HG03039 (cell line): ENCODE results near the gene TTC1.

Source experiments
- ATAC-seq: cut with Tn5 transposase; IDR thresholded peaks from one replicate; pipeline ENCODE4 v1.9.1; 2021; ENCODE audit warnings: mild to moderate bottlenecking, moderate library complexity; ENCODE audit not compliant: unreplicated experiment

Gene TTC1

DNA sequence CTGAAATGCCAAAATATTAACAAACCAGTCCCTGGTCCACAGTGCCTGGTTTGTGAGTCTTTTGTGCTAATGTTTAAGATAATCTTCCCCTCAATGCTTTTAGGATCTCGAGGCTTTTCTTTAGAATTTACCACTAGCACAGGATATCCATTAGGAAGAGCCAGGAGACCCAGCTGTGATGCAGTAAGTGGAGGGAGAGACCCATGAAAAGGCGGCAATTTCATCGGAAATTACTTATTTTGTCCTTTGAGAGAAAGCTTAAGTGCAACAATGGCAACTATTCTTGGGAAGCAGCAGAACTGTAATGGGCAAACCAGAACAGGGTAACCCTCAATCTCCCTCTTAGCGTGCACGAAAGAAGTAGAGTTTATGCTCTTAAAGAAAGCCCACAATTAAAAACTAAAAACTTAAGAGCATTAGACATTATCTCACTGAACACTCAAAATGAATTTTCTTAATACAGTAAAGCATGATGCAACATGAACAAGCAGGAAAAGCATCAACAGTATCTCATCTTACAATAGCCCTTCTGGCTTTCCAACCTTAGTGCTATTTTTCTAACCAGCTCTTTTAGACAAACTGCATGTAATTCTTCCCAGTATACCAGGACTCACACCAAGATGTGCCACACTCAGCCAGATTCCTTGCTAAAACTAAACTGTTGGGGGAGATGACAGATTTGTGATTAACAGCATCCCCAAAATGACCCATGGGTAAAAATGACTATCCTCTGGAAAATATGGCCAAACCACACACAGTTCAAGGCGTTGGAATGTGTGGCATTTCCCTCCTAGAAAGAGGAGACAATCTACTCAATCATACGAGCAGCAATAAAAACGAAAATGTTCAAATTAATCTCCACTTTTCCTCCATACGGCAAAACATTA is 73.9 kb downstream of the TTC1 start:
- no peak for ATAC-seq

DNA sequence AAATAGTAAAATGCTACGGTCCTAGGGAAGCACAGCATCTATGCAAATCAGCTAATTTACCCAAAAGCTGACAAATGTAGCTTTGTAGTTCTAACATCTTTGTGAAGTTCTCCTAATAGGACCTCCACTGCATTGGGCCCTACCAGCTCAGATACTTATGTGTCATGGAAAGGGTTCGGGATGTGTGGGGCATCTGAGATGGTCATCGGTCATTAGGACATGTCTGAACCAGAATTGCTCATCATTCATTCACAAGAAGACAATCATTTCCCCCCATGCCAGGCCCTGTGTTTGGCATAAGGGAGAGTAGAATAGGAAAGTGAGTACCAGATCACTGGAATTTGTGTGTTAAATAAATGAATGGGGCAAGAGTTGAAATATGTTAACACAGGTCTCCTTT is 74.6 kb downstream of the TTC1 start:
- ATAC-seq: no peak

DNA sequence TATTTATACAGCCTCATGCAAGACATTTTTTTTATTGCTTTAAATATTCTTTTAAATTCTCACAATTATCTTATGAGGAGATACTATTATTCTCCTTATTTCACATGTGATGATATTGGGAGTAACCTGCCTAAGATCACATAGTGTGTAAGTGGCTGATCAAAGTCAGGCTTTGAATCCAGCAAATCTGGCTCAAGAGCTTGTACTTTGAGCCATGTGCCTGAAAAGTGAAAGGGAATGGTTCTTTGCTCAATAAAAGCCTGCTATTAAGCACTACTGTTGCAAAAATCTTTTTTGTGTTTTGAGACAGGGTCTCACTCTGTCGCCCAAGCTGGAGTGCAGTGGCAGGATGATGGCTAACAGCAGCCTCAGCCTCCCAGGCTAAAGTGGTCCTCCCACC is 75.2 kb downstream of the TTC1 start:
- ATAC-seq: no peak

DNA sequence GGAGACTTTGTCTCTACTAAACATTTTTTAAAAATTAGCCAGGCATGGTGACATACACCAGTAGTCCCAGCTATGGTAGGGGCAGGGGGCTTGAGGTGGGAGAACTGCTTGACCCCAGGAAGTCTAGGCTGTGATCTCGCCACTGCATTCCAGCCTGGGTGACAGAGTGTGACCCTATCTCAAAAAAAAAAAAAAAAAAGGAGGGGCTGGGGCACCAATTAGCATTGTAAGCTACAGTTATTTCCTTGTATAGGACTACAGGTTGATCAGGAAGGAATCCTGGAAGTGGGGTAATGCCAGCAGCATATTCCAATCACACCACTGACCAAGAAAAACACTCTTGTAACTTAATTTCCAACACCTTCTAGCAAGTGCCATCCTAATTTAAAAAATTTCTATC is 78.3 kb downstream of the TTC1 start:
- ATAC-seq: no peak

DNA sequence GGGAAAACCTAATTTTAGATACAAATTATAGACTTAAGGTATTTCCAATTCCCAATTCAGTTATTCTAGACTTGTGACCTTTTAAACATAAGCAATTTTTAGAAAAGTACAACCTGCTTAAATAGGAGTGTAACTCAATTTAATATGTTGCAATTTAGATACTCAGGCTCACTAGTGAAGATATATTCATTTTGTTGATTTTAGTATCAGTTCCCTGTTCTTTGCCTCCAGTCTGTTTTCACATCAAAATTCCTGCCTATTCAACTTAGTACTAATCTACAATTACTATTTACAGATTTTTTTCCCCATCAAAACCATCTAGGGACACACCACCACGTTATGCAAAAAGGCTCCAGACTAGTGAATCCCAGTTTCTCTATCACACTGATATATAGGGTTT is 79.9 kb downstream of the TTC1 start:
- ATAC-seq: no peak

DNA sequence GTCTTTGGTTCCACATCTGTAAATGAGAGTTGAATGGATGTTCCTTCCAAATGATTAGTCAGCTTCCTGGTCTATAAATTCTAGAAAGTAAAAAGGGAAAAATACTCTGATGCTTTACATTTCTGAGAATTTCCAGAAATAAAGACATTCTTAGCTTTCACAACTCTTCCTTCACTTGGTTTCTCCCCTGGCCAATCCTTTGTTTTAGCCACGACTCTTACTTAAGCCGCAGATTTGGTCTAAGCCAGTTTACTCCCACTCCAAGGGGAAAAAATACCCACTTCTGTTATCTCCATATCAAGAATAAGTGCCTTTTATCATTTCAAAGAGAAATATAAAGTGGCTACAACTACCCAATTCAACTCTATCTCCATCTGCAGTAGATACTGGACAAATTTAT is 80.6 kb downstream of the TTC1 start:
- ATAC-seq: no peak

DNA sequence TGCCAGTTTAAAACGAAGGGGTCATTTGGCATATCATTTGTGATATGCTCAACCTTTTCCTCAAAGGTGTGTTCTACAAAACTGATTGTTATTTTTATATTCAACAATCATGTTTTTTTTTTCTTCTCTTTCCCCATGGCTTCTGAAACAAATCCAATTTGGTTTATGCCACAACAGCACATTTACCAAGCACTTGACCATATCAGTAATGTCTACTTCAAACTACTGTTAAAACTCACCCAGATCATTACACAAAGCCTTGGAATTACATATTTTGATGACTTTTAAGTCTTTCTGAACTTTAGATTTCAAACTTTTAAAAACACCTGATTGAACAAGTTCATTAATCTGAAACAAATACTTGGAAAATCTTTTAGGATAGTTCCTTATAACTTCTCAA is 81.1 kb downstream of the TTC1 start:
- ATAC-seq: no peak

DNA sequence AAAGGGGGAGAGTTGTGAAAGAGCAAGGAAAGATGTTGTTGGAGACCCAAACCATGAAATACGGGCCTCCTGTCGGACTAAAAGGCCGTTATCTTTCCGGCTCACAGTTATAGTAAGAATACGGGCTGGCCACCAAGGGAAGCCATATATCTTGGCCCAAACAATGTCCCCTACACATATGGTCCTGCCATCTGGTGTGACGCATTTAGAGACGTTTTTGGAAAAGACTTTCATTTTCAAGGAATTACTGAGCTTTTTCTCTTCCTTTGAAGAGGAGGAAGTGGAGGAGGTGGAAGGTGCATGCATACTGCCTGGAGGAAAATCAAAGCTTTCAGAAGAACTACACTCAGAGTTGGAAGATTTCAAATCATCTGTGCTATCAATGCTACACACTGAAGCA is 83.6 kb downstream of the TTC1 start:
- ATAC-seq: no peak

DNA sequence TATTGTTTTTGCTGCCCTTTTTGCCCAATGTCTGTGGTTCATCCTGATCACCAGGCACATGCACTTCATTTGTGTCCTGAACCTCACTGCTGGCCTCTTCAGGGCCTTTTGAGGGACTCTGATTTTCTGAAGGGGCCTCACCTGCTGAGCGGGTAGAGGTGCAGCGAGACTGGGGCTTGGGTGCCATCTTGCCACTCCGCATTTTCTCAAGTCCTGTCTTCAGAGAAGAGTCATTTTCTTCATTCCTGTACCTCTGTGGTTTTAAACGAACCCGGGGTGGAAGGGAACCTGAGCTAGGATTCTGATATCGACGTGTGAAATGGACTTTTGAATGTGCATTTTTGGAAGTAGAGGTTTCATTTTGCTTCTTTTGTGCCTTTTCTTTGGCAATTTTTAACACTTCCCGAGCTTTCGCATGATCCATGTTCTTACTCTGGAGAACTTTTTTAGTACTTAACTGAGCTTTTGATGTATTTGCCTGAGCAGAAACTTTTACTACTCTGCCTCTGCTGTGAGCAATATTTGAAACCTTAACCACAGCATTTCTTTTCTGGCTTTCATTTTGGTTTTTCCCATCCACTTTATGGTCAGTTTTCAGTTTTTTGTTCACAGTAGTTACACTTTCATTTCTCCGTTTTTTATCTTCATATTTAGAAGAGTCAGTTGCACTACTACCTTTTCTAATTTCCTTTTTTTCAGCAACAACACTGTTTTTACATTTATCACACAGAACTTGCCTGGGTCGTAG is 84.2 kb downstream of the TTC1 start:
- peak; percentile 59 for ATAC-seq

DNA sequence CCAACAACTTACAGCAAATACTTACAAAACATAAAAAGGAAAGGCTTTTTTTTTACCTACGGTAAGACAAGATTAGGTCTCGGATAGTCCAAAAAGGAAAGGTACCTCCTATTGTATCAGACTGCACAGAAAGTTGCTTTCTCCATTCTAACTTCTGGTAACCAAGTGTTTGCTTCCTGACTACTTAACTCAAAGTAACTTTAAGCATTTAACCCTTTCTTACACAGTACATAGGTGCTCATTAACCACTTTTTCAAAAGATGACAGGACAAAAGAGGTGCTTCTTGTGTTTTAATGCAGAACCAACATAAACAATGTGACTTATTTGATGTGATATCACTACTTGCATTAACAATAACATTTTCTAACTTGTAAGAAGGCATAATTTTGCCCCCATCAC is 87.2 kb downstream of the TTC1 start:
- ATAC-seq: no peak

DNA sequence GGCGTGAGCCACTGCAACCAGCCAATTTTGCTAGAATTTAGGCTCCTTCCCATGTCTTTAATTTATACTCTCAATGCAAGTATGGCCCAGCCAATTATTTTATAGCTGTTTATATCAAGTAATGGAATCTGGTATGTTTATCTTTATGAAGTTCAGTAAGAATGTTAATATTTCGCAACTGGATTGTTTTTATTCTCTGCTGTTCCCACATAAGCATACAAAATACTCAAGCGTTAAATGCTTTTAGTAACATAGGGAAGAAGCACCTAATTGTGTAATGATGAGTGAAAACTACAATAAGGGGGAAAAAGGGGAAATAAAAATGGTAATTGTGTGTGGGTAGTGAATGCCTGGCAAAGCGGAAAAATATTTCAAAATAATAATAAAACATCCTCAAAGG is 89.1 kb downstream of the TTC1 start:
- ATAC-seq: no peak

DNA sequence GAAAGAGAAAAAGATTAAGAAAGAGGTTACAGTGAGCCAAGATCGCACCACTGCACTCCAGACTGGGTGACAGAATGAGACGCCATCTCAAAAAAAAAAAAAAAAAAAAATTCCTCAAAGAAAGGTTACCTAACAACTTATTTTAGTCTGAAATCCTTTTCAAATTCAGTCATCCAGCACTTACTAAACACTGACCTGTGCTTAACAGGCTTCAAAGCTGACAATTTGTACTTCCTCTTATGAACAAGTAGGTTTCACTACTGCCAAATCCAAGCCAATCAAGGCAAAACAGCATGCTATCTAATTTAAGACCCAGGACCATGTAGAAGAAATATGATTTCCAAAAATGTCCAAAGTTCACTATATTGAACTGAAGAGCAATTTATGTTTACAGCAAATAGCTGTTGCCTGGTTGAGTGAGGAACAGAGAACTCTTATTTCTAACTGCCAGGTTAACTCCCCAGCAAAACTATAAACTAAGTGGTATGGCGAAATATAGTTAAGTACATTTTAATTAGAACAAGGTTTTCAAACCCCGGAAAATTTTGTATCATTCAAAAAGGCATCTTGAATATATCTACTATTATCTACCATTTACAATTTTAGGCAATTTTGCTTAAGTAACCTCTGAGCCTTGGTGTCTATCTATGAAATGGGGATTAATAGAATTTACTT is 96.9 kb downstream of the TTC1 start:
- ATAC-seq: peak; percentile 68

DNA sequence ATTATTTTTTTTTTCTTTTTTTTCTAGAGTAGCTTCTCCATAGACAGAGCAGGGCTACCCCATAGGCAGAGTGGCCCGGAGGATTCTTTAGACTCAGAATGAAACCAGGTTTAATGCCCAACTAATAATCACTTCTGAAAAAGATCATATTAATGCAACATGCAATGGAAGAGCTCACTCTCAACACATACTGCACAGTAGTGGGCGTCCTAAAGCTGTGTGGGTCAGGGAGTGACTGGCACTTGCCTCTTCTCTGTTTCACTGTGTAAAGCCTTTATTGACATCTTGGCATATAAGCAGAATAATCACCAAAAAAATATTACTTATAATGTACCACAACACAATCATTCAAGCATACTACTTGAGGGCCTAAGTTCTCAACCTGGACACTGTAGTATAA is 99.2 kb downstream of the TTC1 start:
- no peak for ATAC-seq
